Kidney glomerular epithelial cell (primary cell): ENCODE data around the gene ACTL6A.
A peak's percentile ranks its signal among the peaks of the same experiment; 100 is the strongest.

Experiments
- DNase-seq: peaks from one replicate; lab custom pipeline; 2025; lab: John Stamatoyannopoulos, UW

Gene ACTL6A

DNA sequence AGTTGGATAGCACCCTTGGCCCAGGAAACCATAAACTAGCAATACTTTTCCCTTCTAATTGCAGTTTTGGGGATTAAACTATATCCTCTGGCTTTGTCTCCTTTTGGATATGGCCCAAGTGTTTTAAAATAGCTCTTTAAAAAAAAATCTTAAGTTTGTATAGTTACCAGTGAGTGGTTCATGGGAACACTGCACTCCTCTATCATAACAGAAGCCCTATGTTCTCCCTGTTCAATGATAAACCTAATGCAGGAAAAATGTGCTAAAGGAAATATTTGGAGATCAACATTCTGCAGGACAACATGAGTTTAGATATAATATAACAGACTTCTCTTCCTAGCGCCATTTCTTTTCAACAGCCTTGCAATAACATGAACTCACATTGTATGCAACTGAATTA lies 28.6 kb downstream of the ACTL6A start:
- no peak for DNase-seq

DNA sequence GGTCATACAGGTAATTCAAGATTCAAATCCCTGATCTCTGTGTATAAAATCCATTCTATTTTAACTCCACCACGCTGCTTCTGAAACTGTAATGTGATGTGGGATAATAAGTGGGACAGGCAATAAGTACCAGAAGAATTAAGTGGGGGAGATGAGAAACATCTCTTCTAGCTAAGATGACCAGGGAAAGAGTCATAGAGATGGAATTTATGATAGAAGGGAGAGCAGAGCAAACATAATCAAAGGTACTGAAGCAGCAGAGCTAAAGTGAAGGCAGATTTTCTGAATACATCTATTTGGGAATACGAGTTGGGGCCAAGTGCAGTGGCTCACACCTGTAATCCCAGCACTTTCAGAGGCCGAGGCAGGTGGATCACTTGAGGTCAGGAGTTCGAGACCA lies 36.8 kb downstream of the ACTL6A start:
- DNase-seq = no peak

DNA sequence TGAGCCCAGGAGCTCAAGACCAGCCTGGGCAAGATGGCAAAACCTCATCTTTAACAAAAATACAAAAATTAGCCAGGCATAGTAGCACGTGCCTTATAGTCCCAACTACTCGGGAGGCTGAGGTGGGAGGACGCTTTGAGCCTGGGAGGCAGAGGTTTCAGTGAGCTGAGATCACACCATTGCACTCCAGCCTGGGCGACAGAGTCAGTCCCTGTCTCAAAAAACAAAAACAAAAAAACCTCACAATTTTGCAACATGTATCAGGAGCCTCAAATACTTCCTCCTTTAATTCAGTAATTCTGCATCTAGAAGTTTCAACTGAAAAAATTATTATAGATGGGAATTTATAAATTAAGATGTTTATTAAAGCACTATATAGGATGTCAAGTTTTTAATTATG lies 40.6 kb downstream of the ACTL6A start:
- DNase-seq = no peak

DNA sequence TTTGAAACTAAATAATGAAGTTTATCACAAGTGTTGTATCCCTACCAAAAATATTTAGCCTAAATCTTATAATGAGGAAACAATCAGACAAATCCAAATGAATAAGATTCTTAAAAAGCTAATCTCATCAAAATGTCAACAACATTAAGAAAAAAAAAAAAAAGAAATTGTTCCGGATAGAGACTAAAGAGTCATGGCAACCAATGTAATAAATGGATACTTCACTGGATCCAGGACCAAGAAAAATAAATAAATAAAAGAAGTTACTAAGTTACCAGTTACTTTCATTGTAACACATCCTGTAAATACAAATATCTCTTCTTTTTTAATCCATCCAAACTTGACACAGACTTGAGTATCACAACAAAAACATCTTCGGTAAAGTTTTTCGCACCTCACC lies 41.1 kb downstream of the ACTL6A start:
- DNase-seq = peak; percentile 55

DNA sequence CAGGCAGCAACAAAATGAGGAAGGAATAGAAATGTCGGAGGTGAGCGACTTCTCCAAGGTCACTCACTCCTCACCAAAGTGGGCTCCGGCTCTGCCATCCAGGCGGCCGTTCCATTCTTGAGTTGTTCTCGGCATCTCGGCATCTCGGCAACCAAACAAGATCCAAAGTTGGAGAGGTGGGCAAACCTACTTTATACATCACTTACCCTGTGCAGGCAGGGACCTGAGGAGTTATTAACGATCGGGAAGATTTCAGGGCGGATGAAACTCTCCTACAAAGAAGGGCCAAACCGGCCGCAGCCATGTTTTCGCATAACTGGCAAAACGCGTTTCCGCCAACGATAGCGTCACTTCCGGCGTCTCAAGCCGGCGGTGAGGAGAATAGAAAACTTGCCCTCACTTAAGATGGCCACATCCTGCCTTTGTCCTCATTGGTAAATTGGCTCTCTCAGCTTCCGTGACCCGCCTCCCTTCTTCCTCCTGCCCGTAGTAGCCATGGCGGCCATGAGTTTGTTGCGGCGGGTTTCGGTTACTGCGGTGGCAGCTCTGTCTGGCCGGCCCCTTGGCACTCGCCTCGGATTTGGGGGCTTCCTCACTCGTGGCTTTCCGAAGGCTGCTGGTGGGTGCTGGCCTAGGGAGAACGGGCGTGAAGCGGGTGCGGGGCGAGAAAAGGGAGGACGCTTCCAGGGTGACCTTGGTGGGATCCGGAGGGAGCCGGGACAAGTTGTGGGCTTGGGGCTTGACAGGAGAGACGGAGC lies 41.8 kb downstream of the ACTL6A start, which contains the start of the genes MRPL47 and NDUFB5:
MRPL47 (minus strand) TSS at position 318 of the 758 bp plus-strand sequence; CDS start at position 304, 14 bp downstream.
NDUFB5 (plus strand) TSS at position 474 of the 758 bp plus-strand sequence; CDS start at position 496, 22 bp downstream.
- DNase-seq = peak; percentile 97

DNA sequence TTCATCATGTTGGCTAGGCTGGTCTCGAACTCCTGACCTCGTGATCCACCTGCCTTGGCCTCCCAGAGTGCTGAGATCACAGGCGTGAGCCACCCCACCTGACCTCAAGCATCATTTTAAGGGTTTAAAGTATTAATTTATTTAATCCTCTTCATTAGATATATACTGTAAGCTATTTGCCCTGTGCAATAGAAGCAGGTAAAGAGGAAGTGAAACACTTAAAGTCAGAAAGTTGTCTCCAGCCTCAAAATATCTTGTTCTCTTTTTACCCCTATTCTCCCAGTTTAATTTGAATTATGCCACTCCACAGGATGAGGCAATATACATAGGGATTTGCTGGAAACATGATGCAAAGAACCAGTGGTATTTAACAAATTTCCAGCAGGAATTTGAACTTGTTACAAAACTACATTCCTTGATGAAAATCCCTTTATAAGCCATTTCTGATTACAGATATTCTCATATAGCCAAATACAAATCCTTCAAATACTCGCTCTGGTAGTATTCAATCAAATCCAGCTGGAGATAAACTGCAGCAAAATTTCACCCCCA lies 43.9 kb downstream of the ACTL6A start:
- no peak for DNase-seq

DNA sequence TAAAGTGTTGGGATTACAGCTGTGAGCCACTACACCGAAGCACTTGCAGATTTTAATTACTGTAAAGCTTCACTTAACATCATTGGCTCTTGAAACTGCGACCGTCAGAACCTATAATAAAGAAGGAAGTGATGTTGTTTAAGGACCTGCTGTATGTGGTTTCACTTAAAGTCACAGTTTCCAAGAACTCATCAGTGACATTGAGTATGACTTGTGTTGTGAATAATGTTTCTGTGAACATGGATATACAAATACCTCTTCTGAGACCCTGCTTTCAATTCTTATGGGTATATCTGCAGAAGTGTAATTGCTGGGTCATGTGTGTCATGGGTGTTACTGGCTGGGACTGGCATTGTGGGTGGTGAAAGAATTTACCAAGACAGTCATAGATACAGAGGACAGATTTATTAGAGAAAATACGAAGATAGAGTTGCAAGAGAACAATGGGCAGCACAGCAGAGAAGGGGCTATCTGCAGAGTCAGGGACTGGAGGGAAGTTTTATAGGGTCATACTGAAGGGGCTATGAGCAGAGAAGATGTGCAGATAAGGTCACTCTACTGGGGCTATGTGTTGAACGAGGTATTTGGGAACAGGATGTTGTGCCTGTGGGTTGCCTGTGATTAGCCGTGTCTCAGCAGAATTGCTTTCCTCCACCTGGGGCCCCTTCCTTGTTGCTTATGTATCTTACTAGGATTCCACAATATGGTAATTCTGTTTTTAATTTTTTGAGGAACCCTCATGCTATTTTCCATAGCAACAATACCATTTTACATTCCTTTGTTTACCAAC lies 46.4 kb downstream of the ACTL6A start:
- no peak for DNase-seq

DNA sequence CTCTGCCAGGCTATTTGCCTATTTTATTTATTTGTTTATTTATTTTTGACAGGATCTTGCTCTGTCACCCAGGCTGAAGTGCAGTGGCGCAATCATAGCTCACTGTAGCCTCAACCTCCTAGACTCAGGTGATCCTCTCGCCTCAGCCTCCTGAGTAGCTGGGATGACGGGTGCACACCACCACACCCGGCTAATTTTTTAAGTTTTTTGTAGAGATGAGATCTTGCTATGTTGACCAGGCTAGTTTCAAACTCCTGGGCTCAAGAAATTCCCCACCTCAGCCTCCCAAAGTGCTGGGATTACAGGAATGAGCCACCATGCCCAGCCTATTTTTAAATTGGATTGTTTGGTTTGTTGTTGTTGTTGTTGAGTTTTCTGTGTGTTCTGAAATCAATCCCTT lies 47.3 kb downstream of the ACTL6A start:
- DNase-seq = no peak

DNA sequence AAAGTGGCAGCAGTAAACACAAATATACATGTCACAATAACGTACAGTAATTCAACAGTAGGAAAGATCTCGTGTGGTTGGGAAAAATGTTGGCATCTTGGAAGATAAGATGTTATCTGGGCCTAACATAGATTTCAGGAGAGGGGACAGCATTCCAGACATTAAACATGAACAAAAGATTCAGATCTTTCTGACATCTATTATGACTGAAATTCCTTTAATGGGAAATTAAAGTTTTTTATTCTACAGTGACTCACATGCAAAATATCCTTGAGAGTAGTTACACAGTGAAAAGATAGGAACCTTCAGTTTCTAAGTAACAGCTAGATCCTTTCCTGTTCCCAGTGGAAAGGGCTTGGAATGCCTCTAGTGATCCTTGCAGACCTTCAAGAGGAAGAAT lies 51.1 kb downstream of the ACTL6A start:
- peak; percentile 32 for DNase-seq

DNA sequence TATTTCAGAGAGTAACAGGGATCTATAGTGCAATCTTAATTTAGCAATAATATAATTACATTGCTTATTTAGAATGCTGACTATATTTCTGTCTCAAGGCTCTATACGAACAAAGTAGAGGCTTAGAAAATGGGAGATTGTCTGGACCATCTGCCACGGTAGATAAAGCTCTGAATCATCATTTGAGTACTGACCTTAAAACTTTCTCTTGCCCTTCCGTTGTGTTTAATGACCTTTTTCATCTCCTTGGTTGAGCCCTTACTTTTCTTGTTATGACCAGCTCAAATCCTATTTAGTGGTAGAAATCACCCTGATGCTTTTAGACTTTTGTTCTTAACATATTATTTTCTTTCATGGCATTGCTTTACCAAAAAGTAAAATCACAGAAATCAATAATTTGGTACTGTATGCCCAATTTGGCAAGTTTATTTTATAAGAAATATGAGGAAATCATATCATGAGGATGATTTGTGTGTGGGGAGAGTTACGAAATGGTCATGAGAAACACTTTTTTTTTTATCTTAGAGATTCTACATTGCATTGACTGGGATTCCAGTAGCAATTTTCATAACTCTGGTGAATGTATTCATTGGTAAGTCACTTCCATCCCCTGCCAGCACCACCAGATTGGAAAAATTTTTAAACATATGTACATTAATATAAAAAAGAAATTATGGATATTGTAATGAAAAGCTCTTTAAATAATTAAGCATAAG lies 52.9 kb downstream of the ACTL6A start:
- no peak for DNase-seq

DNA sequence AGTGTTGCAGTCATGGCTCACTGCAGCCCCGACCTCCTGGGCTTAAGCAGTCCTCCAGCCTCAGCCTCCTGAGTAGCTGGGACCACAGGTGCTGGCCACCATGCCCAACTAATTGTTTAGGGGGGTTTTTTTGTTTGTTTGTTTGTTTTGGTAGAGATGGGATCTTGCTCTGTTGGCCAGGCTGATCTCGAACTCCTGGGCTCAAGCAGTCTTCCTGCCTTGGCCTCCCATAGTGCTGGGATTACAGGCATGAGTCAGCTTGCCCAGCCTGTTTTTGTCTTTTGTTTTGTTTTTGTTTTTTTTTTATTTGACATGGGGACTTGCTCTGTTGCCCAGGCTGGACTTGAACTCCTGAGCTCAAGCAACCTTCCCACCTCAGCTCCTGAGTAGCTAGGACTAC lies 59.3 kb downstream of the ACTL6A start:
- no peak for DNase-seq

DNA sequence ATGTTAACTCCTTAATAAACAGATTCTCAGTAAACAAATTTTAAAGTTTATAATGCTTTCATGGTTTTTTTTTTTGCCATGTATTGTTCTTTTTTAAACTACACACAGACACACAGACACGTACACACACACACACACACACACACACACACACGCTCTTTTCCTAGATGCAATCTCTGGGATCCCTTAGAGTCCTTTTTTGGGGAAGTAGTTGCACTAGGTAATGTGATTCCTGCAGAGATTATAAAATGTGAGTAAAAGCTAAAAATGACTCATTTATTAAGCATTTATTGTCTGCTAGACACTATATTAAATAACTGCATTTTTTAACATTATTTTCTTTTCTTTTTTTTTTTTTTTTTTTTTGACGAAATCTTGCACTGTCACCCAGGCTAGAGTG lies 61.7 kb downstream of the ACTL6A start:
- no peak for DNase-seq

DNA sequence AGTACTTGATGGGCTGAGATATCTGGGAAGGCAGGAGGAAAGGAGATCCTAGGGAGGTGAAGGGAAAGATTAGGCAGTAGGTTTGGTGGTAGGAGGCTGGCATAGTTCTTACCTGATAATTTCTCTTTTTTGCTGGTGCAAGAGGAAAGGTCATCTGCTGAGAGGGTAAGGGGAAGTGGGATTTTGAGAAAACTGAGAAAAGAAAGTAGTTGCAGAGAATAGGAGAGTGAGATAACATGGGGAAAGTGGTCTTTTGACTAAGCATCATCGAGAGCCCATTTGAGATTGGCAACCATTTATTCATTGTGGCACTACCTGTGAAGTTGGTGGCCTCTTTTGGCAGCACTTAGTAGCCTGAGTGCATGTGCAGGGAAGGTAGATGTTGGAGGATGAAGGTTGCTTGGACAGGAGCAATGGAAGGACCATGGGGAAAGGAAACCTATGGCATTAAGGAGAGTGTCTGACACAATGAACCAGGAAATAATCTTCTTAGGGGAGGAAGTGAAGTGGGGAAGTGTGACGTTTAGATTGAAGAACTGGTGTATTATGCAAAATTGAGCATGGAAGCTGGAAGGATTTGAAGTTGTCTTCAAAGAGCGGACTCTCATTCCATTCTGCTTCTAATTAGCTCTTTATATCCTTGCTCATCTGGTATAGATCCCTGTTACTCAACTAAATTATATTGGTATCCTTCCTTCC lies 68.2 kb downstream of the ACTL6A start:
- DNase-seq = no peak
